Breast epithelium (tissue), 4 donors: ENCODE measurements around the gene PCARE. TPM values are rescaled to one million over a fixed set of nuclear protein-coding genes. Genes with fewer than 3 reads are reported as not detected.
A peak's percentile ranks its signal among the peaks of the same experiment; 100 is the strongest.

Source experiments
- DNase-seq, 2 donors: peaks; one replicate each; pipeline ENCODE4 v3.0.0-alpha.2; 2019; ENCODE audit warnings: low spot score in 2 of 2
- H3K27ac ChIP-seq, 2 donors: fragments of 200-600 bp; sonication (generic) in 1 of 2; one replicate each; pipeline ENCODE4 v1.5.1; 2016 to 2019; ENCODE audit warnings: mild to moderate bottlenecking in 1 of 2
- H3K27me3 ChIP-seq, 2 donors: fragments of 200-600 bp; sonication (generic) in 1 of 2; one replicate each; pipeline versions ENCODE4 v1.5.1 to v1.6.0; 2017 to 2019; ENCODE audit warnings: control low read depth in 1 of 2, mild to moderate bottlenecking in 1 of 2
- H3K36me3 ChIP-seq: fragments of 200-600 bp; one replicate; pipeline ENCODE4 v1.5.1; 2019
- H3K4me1 ChIP-seq, 2 donors: fragments of 200-600 bp; sonication (generic); one replicate each; pipeline ENCODE4 v1.5.1; 2016 to 2019; ENCODE audit warnings: control low read depth in 1 of 2
- H3K4me3 ChIP-seq, 3 donors: fragments of 200-600 bp; sonication (generic); 1 replicate in 2 of 3; 2 replicates in 1 of 3; pipeline ENCODE4 v1.5.1; 2016 to 2019; ENCODE audit warnings: mild to moderate bottlenecking in 3 of 3, moderate library complexity in 2 of 3
- H3K9me3 ChIP-seq, 2 donors: fragments of 200-600 bp; sonication (generic) in 1 of 2; one replicate each; pipeline ENCODE4 v1.5.1; 2016 to 2019; ENCODE audit warnings: control low read depth in 1 of 2
- POLR2A ChIP-seq: fragments of 450-650 bp; IDR thresholded peaks from one replicate; pipeline ENCODE4 v1.6.1; 2016; ENCODE audit warnings: antibody characterized with exemption, mild to moderate bottlenecking, moderate library complexity
- POLR2AphosphoS5 ChIP-seq, 3 donors: sonication (generic); formaldehyde crosslinking; IDR thresholded peaks; one replicate each; pipeline ENCODE4 v1.6.1; 2017; ENCODE audit warnings: antibody characterized with exemption in 3 of 3
- intact Hi-C: fragments of 100-400 bp; cut with DNase I; formaldehyde crosslinking; loops from one replicate; pipeline ENCODE4 v1.15.1; 2023; ENCODE audit warnings: low total_unique reads
- total RNA-seq, 3 donors: library from RNA; depleted of rRNA; stranded (reverse); fragments of >200 nt; gene quantifications; one replicate each; pipeline ENCODE4 v1.1.0, GENCODE V29; 2016
- TF ChIP-seq, protein P1 (sequence below), 3 donors: fragments of 450-650 bp; IDR thresholded peaks; one replicate each; pipeline ENCODE4 v1.5.1; 2016 to 2017; ENCODE audit warnings: antibody characterized with exemption in 3 of 3, mild to moderate bottlenecking in 3 of 3, moderate library complexity in 3 of 3

Gene PCARE
- total RNA-seq: not detected

DNA sequence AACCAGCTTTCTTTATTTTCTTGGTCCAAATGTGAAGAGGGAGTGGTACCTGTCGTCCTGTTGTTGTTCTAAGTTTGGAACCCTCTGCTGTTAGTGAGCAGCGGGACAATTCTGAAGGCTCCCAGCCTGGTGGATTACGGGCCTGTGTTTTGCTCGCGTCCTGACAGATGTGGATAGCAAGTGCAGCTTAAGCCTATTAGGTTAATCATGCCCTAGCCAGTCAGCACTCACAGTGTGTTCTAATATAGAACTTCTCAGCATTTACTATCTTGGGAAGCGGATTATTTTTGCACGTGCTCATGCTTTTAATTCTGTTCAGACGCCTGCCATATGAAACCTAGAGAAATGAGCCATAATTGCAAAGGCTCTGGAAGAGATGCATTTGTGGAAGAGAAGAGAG is at the start of gene PCARE:
Gene PCARE, minus strand, starts transcription at position 113 of the 400 bp plus-strand sequence. CDS start 262 bp downstream, outside the sequence.
- TF ChIP-seq POLR2AphosphoS5 (IDR thresholded peaks at IDR 0.05): no peak
- TF ChIP-seq POLR2A: no peak
- TF ChIP-seq, protein P1, sequence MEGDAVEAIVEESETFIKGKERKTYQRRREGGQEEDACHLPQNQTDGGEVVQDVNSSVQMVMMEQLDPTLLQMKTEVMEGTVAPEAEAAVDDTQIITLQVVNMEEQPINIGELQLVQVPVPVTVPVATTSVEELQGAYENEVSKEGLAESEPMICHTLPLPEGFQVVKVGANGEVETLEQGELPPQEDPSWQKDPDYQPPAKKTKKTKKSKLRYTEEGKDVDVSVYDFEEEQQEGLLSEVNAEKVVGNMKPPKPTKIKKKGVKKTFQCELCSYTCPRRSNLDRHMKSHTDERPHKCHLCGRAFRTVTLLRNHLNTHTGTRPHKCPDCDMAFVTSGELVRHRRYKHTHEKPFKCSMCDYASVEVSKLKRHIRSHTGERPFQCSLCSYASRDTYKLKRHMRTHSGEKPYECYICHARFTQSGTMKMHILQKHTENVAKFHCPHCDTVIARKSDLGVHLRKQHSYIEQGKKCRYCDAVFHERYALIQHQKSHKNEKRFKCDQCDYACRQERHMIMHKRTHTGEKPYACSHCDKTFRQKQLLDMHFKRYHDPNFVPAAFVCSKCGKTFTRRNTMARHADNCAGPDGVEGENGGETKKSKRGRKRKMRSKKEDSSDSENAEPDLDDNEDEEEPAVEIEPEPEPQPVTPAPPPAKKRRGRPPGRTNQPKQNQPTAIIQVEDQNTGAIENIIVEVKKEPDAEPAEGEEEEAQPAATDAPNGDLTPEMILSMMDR (IDR thresholded peaks at IDR 0.05): no peak
- Histone ChIP-seq H3K27ac (peak within 1 kb of the TSS in 1 of 2 donors; percentile 20), H3K36me3 (no peaks in the 10 kb centered on the region), H3K4me1 (no peaks in the 10 kb centered on the region), H3K27me3 (no peaks in the 10 kb centered on the region), H3K4me3 (no peak within 1 kb of the TSS), H3K9me3 (peaks cover 4 to 10% of the 10 kb centered on the region in 2 donors)
- intact Hi-C loops: no loop called here
- DNase-seq: no peak

DNA sequence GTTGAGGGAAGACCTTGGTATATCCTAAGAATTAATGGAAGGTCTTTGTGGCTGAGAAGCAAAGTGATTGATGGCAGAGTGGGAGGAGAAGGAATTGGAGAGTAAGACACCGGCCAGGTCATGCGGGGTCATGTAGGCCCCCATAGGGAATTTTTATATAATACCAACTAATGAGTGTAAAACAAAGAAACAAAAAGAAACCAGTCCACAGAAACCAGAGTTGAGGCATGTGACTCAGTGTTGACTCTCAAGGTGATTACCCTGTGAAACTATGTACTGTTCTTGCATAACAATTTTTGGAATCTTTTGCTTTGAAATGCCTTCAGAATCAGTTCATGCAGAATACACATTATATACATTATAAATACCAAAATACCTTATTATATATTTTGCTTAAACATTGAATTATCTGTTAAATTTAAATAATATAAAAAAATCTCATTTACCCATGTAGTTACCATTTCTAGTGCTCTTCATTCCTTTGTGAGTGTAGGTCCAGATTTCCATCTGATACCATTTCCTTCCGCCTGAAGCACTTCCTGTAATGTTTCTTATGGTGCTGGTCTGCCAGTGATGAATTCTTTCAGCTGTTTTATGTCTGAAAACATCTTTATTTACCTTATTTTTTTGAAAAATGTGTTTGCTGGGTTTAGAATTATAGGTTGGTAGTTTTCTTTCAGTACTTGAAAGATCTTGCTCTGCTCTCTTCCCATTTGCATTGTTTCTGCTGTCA is 49.5 kb upstream of the PCARE start:
- Histone ChIP-seq H3K9me3 (peaks cover 0 to 5% of the 10 kb centered on the region in 2 donors), H3K27ac (no peak overlapping the region), H3K4me3 (no peak overlapping the region), H3K4me1 (no peaks in the 10 kb centered on the region), H3K36me3 (no peaks in the 10 kb centered on the region), H3K27me3 (no peaks in the 10 kb centered on the region)
- DNase-seq: no peak
- intact Hi-C loops: no loop called here
- TF ChIP-seq POLR2A (no peak), POLR2AphosphoS5 (IDR thresholded peaks at IDR 0.05) (no peak)
- TF ChIP-seq, protein P1 (IDR thresholded peaks at IDR 0.05): no peak

DNA sequence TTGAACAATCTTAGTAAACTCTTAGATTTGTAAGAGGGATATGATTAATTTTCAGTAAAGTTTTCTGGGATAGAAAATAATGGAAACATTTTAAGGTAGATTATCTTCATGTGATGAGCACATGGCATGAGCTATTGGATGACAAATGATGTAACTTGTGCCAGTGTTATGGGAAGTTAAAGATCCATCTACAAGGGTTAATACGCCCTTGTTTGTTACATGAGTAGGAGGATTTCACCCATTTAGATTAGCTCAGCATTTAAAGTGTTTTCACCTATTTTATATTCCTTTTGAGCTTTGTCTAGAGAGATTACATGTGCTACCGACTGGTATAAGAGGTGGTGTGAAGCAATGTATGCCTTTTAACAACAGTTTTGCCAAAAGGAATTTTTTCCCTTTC is 46.5 kb upstream of the PCARE start:
- Histone ChIP-seq H3K4me1 (peaks cover 0 to 5% of the 10 kb centered on the region in 2 donors), H3K27me3 (no peaks in the 10 kb centered on the region)
- intact Hi-C loops: no loop called here

DNA sequence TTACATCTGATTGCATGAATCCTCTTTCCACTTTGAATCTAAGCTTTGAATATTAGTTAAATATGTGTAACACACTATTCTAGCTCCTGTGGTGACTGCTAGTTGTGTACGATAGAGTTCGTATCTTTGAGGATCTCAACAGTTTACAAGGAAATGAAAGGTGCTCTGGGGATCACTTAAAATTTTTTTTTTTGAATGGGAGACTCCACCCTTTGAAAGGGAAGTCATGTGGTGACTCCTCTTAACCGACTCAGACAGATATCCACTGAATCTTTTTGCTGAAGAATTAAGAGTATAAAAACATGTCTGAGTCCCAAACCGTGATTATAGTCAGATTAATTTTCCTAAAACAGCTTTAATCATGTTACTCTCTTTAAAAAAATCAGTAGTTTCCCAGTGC is 44.9 kb upstream of the PCARE start:
- Histone ChIP-seq H3K27me3 (no peaks in the 10 kb centered on the region), H3K4me3 (no peak overlapping the region), H3K9me3 (peaks cover 0 to 5% of the 10 kb centered on the region in 2 donors), H3K36me3 (no peaks in the 10 kb centered on the region), H3K27ac (peak overlapping the region; percentile 22 to 98), H3K4me1 (peaks cover 0 to 5% of the 10 kb centered on the region in 2 donors)
- no peak for TF ChIP-seq POLR2AphosphoS5 (IDR thresholded peaks at IDR 0.05)
- intact Hi-C loops: no loop called here
- DNase-seq: no peak

More for the DNA sequence above, 46.5 kb upstream of the PCARE start:
- Histone ChIP-seq H3K9me3 (peaks cover 0 to 5% of the 10 kb centered on the region in 2 donors), H3K4me3 (no peak overlapping the region), H3K27ac (no peak overlapping the region), H3K36me3 (no peaks in the 10 kb centered on the region)
- no peak for TF ChIP-seq POLR2A
- TF ChIP-seq, protein P1 (IDR thresholded peaks at IDR 0.05): no peak
- no peak for DNase-seq

DNA sequence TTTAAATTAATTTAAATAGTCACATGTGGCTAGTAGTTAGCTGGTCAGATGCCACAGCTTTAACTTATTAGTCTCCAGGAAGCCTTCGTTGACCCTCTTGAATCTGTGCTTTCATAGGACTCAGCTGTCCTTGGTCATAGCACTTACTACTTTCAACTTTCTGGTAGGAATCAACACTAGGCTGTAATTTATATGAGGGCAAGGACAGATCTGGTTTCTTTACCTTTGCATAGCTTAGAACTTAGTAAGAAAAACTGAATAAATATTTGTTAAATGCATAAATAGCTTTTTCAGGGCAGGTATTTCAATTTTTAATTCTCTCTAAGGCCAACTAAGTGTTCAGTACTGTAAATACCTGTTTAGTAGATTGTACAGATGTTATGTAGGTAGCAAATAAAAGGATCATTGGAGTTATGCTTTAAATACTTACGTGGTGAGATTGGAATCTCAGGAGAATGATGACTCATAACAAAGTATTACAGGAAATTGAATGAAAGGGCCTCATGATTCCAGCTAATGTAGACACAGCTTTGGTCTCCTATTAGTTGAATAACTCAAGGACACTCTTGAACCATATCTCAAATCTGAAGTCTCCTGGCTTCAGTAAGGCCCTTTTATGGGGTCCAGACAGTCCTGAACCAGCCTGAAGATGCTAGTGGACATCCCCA is 43.4 kb upstream of the PCARE start:
- peak overlapping the region in 1 of 3 donors; percentile 32 for H3K4me3 ChIP-seq
- no peak for DNase-seq
- H3K27me3 ChIP-seq: no peaks in the 10 kb centered on the region
- no peaks in the 10 kb centered on the region for H3K36me3 ChIP-seq
- TF ChIP-seq, protein P1 (IDR thresholded peaks at IDR 0.05): no peak
- TF ChIP-seq POLR2A (no peak), POLR2AphosphoS5 (IDR thresholded peaks at IDR 0.05) (no peak)
- intact Hi-C loops: no loop called here
- H3K27ac ChIP-seq: peak overlapping the region; percentile 80 to 98
- H3K9me3 ChIP-seq: no peaks in the 10 kb centered on the region
- peaks cover 0 to 5% of the 10 kb centered on the region in 2 donors for H3K4me1 ChIP-seq
